Mesenteric fat pad (tissue), 1 donor: ENCODE results near the gene RAB33B. TPM values are rescaled to one million over a fixed set of nuclear protein-coding genes. Genes with fewer than 3 reads are reported as not detected.

ENCODE experiments used
- DNase-seq: peaks from one replicate; pipeline ENCODE4 v3.0.0-alpha.2; 2020; ENCODE audit warnings: low spot score
- total RNA-seq: library from RNA; stranded (reverse); fragmentation: NEBNext Ultra II Directional; extraction: Animal tissue kit (Norgen Biotek cat#: 25700); gene quantifications from one replicate; pipeline ENCODE4 v1.2.1, GENCODE V29; 2021
- donor health status: DM: yes; HTN: yes; CAD: no.

The RAB33B gene
- total RNA-seq, 1 donor from 2014 or later, result 7.1 TPM

DNA sequence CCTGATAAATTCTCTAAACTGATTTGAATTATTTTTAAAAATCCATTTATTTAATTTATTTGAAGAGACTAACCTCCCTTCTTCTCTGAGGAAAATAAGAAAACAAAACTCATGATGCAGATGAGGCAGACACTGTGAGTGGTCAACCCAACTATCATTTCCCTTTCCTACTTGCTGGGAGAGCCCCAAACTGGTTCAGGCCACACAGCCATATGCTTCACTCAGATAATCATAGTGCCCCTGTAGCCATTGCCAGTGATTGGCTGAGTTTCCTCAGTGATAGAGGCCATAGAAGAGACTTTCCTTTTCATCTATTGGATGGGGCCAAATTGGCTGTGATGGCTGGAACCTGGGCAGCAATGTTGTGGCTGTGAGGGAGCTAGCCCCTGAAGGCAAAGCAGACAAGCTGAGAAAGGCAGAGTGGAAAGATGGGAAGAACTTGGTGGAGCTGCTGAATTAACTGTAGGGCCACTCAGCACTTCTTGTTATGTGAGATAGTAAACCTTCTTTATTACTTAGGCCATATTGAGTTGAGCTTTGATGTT lies 49.8 kb downstream of the RAB33B start:
- no peak for DNase-seq

- DNase-seq, result no peak
Observed at GRCh38 chr4:139506774-139507173, 52.9 kb downstream of the RAB33B start.

- no peak for DNase-seq
Observed at GRCh38 chr4:139508581-139509237, 54.8 kb downstream of the RAB33B start.

DNA sequence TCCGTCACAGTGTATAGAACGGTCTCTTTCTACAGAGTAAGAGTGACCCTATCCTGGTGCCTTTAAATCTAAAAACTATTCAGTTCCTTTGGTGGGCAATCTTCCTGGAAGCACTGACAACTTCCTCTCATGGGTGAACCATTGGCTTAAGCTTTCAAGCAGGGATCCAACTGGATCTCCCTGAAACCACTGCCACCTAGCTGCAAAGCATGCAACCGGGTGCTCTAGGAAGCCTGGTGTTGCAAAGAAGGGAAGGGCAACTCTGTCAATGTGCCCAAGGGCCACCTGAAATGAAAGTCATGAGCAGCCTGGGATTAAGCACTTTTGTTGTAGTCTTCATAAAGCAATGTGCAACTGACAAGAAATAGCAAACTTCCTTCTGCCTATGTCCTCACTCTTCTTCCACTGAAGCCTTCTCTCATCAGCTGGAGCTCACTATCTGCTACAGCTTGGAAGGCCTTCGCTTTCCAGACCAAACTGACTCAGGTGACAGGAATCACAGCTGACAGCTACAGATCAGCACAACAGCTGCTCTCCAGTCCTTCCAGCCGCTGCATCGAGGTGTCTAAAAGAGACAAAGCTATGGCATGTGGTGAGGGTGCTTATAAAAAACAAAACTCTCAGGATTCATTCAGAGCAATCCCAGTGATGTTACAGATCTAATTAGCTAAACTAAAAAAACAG lies 55.9 kb downstream of the RAB33B start:
- DNase-seq, result no peak

- no peak for DNase-seq
Observed at GRCh38 chr4:139511320-139511719, 57.4 kb downstream of the RAB33B start.

DNA sequence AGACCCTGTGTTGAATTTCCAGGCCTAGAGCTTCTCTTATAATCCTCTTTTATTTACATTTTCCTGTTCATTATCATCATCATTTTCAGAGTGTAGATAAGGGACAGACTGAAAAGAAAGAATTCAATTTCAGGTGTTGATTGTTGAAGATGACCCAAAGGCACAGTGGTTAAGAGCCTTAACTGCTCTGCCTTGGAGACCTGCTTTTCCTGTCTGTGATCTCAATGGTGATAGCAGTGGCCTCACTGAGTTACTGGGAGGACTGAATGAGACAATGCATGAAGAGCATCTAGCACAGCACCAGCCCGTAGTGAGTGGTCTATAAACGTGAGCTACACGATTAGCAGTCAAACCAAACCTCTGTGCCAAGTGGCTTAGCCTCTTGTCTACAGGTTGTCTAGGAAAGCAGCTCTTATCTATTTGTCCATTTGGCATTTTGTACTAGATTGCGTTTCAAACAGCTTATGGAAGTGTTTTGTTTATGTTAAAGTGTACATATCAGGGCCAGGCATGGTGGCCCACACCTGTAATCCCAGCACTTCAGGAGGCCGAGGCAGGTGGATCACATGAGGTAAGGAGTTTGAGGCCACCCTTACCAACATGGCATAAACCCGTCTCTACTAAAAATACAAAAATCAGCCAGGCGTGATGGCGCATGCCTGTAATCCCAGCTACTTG lies 60.6 kb downstream of the RAB33B start:
- DNase-seq, result no peak

DNA sequence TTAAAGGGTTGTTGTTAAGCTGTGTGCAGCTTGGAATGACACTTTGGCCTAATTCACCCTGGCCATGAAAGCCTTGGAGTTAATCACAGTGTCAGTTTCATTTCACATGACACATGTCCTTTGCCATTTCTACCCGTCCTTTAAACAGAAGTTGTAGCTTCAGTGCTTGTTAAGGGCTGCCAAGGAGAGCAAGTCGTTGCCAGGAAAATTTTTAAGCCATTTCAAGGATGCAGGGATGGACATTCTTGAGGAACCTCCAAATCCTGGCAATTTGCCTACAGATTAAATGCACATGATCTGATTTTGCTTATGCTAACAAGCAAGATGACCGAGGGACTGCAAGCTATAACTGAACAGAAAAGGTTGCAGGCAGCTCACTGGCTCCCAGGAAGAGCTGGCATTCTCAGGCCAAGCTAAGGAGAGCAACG lies 61.6 kb downstream of the RAB33B start:
- DNase-seq, result no peak

DNA sequence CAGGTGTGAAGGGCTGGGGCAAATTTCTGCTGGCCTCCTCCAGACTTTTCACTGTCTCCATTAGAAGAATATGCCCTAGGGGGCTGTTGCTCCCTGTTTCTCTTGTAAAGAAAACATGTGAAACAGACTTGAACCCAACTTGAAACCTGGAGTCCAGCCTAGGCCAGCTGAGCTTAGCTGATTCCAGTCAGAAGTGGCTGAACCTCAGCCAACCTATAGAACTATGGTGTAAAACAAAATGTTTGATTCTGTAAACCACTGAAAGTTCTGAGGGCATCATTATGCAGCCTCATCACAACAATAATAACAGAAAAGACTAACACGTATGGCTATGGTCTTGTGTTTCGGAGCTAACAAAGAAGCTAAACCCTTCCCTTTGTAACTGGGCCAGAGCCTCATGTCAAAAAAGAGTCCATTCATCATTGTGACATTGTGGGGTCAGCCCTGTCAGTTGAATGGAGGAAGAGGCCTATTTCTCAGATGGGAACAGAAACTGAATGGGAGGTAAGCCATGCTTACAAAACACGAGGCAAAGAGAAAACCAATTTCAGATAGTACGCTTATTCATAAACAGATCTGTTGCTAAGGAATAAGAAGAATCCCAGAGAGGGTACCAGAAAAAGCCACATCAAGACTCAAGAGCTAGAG lies 68.0 kb downstream of the RAB33B start:
- DNase-seq, result no peak

GRCh38 chr4:139522457-139522856 lies 68.5 kb downstream of the RAB33B start:
- DNase-seq, result no peak

- no peak for DNase-seq
Observed at GRCh38 chr4:139523076-139523475, 69.2 kb downstream of the RAB33B start.

DNA sequence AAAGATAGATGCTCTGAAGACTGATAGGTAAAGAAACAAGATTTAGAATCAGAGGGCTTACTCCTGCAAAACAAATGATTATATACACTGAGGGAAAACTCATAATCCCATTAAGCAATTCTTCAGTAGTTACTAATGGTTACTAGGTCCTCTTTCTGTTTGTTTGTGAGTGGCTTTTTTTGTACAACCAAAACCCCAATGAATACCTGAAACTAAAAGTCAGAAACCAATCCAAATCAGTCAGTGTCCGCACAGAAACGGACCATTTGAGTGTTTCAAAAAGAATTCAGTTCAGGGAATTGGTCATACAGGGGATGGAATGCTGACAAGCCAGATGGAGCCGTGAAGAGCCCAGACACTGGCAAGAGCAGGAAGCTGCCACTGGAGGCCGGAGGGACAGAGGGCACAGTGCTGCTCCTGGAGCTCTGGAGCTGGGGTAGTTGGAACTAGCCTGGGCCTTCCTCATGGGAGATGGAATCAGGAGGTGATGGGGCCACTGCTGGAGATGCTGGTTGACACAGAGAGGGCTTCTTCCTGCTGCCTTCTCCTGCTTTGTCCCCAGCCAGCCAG lies 70.2 kb downstream of the RAB33B start:
- DNase-seq, result no peak

DNA sequence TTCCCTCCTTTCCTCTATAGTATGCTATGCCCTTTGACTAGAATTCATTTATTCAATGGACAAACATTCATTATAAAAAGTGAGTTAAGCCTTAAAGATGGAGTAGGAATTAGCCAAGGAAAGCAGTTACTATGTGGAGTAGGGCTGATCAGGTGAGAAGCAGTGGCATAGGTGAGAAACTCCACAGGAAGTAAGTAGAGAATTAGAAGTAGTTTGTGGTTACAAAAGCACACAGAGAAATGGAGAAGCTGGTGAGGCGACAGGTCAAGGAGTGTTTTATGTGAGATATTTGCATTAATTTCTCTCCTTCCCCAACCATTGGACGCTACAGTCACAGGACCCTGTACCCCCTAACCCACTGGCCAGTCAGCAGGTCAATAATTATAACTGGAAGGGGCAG lies 71.5 kb downstream of the RAB33B start:
- DNase-seq, result no peak

Other genes starting within 250 kb of the RAB33B start
- gene MGARP, start 173.9 kb upstream of the RAB33B start, total RNA-seq, result 0.39 TPM
- gene NAA15, start 152.6 kb upstream of the RAB33B start, total RNA-seq, result 48.0 TPM
- gene NDUFC1, start 151.6 kb upstream of the RAB33B start, total RNA-seq, result 41.6 TPM
- 81.0 TPM for gene SETD7, start 102.1 kb downstream of the RAB33B start, total RNA-seq
- 53.7 TPM for gene MGST2, start 211.7 kb downstream of the RAB33B start, total RNA-seq